ENCODE data around the gene AGAP1. TPM values are rescaled to one million over a fixed set of nuclear protein-coding genes. Genes with fewer than 3 reads are reported as not detected.

AGAP1 gene
- total RNA-seq, 2 experiments from 2014 or later: not detected

GRCh38 chr2:236176951-236177350, 683.1 kb downstream of the AGAP1 start:
- Histone ChIP-seq H3K4me1 (ENCODE audit: insufficient read depth, low read length, poor library complexity, severe bottlenecking) (no peaks in the 10 kb centered on the region), H3K9me3 (ENCODE audit: low read length) (no peaks in the 10 kb centered on the region), H2AFZ (ENCODE audit: low read length) (no peak overlapping the region), H3K4me3 (ENCODE audit: low read depth, low read length, poor library complexity, severe bottlenecking) (no peak overlapping the region), H3K9me2 (ENCODE audit: insufficient read depth, low read length) (no peaks in the 10 kb centered on the region), H3K36me3 (ENCODE audit: insufficient read depth, low read length) (no peaks in the 10 kb centered on the region), H3K4me2 (ENCODE audit: low read length) (no peak overlapping the region), H3K79me2 (ENCODE audit: insufficient read depth, low read depth, low read length) (no peaks in the 10 kb centered on the region), H4K20me1 (ENCODE audit: insufficient read depth, low read length) (no peaks in the 10 kb centered on the region), H3K27ac (ENCODE audit: low read depth, low read length, poor library complexity, severe bottlenecking) (no peak overlapping the region)
- CTCF ChIA-PET (ENCODE audit: unreplicated experiment): no interaction called here
- BruUV-seq (replicated peaks): no TSS peak
- POLR2A ChIA-PET: no interaction called here
- intact Hi-C loops (cut with micrococcal nuclease; ENCODE audit: unreplicated experiment): no loop called here
- DNase-seq (ENCODE audit: low spot score): no peak
- no peak for TF ChIP-seq CTCF (conservative IDR thresholded peaks at IDR 0.05; ENCODE audit: low read length)
- no peak for TF ChIP-seq EZH2phosphoT487 (IDR thresholded peaks at IDR 0.05; ENCODE audit: borderline replicate concordance, low read depth, low read length)

GRCh38 chr2:236177604-236177966, 683.7 kb downstream of the AGAP1 start:
- Histone ChIP-seq H3K4me3 (ENCODE audit: low read depth, low read length, poor library complexity, severe bottlenecking) (no peak overlapping the region), H3K27ac (ENCODE audit: low read depth, low read length, poor library complexity, severe bottlenecking) (no peak overlapping the region), H4K20me1 (ENCODE audit: insufficient read depth, low read length) (no peaks in the 10 kb centered on the region), H3K9me3 (ENCODE audit: low read length) (no peaks in the 10 kb centered on the region), H3K4me2 (ENCODE audit: low read length) (no peak overlapping the region), H3K9me2 (ENCODE audit: insufficient read depth, low read length) (no peaks in the 10 kb centered on the region), H2AFZ (ENCODE audit: low read length) (no peak overlapping the region), H3K4me1 (ENCODE audit: insufficient read depth, low read length, poor library complexity, severe bottlenecking) (no peaks in the 10 kb centered on the region), H3K36me3 (ENCODE audit: insufficient read depth, low read length) (no peaks in the 10 kb centered on the region), H3K79me2 (ENCODE audit: insufficient read depth, low read depth, low read length) (no peaks in the 10 kb centered on the region)
- intact Hi-C loops (cut with micrococcal nuclease; ENCODE audit: unreplicated experiment): no loop called here
- POLR2A ChIA-PET: no interaction called here
- CTCF ChIA-PET (ENCODE audit: unreplicated experiment): no interaction called here
- no peak for TF ChIP-seq EZH2phosphoT487 (IDR thresholded peaks at IDR 0.05; ENCODE audit: borderline replicate concordance, low read depth, low read length)
- no peak for TF ChIP-seq CTCF (conservative IDR thresholded peaks at IDR 0.05; ENCODE audit: low read length)
- DNase-seq (ENCODE audit: low spot score): no peak
- BruUV-seq (replicated peaks): no TSS peak

- ChIA-PET CTCF (ENCODE audit: unreplicated experiment) (no interaction called here), POLR2A (no interaction called here)
- Histone ChIP-seq H2AFZ (ENCODE audit: low read length) (no peak overlapping the region), H3K4me2 (ENCODE audit: low read length) (no peak overlapping the region), H3K79me2 (ENCODE audit: insufficient read depth, low read depth, low read length) (no peaks in the 10 kb centered on the region), H3K9me3 (ENCODE audit: low read length) (no peaks in the 10 kb centered on the region), H3K27ac (ENCODE audit: low read depth, low read length, poor library complexity, severe bottlenecking) (no peak overlapping the region), H3K9me2 (ENCODE audit: insufficient read depth, low read length) (no peaks in the 10 kb centered on the region), H3K36me3 (ENCODE audit: insufficient read depth, low read length) (no peaks in the 10 kb centered on the region), H3K4me3 (ENCODE audit: low read depth, low read length, poor library complexity, severe bottlenecking) (no peak overlapping the region), H3K4me1 (ENCODE audit: insufficient read depth, low read length, poor library complexity, severe bottlenecking) (no peaks in the 10 kb centered on the region), H4K20me1 (ENCODE audit: insufficient read depth, low read length) (no peaks in the 10 kb centered on the region)
- TF ChIP-seq CTCF (conservative IDR thresholded peaks at IDR 0.05; ENCODE audit: low read length) (peak; percentile 65), EZH2phosphoT487 (IDR thresholded peaks at IDR 0.05; ENCODE audit: borderline replicate concordance, low read depth, low read length) (no peak)
- no TSS peak for BruUV-seq (replicated peaks)
- intact Hi-C loops (cut with micrococcal nuclease; ENCODE audit: unreplicated experiment): no loop called here
- no peak for DNase-seq (ENCODE audit: low spot score)
These were observed 684.4 kb downstream of the AGAP1 start for GRCh38 chr2:236177967-236178889.

Data from OCI-LY7 (cell line).